ENCODE results near the gene UNC119.
A peak's percentile ranks its signal among the peaks of the same experiment; 100 is the strongest.

Gene UNC119

GRCh38 chr17:28519236-28519635 is 33.2 kb downstream of the UNC119 start:
- DNase-seq, result no peak

- DNase-seq, result no peak
Measured at GRCh38 chr17:28518578-28518977, 33.8 kb downstream of the UNC119 start.

DNA sequence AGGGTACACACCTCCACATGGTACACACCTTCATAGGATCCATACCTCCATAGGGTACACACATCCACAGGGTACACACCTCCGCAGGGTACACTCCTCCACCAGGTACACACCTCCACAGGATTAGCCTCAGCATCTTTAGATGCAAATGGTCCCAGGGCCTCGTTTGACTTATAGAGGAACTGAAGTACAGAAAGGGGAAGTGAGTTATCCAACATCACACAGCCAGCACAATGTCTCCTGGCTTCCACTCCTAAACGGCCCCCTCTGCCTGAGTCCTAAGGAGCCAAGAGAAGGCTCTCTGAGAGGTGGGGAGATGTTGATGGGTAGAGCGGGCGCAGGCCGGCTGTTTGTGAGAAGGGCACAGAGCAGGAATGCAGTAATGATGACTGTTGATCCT is 34.3 kb downstream of the UNC119 start:
- no peak for DNase-seq

DNA sequence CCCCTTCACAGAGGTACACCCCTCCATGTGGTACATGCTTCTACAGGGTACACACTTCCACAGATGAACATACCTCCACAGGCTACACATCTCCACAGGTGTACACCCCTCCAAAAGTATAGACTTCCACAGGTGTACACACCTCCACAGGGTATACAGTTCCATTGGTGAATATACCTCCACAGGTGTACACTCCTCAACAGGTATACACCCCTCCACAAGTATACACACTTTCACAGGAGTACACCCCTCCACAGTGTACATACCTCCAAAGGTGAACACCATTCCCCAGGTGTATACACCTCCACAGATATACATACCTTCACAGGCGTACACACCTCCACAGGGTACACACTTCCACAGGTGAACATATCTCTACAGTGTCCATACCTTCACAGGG is 36.9 kb downstream of the UNC119 start:
- DNase-seq, result no peak

- DNase-seq, result no peak
Measured at GRCh38 chr17:28514561-28515002, 37.8 kb downstream of the UNC119 start.

- no peak for DNase-seq
Measured at GRCh38 chr17:28513476-28513875, 38.9 kb downstream of the UNC119 start.

GRCh38 chr17:28511858-28512461 is 40.5 kb downstream of the UNC119 start:
- no peak for DNase-seq

DNA sequence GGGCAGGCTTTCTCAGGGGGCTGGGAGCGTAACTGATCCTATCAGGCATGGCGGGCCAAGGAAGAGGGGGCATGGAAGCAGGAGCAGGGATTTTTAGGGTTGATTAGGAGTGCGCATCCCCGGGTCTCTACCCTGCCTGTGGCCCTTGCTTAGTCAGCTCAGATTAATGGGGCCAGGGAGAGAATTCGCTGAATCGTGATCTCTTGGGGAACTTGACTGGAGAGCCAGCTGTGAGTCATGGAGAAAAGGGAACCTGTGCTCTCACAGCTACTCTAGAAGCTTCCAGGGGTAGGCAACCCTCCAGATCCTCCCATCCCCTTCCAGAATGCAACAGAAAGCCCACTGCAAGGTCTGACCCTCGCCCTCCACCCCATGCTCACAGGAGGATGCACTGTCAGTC is 42.6 kb downstream of the UNC119 start:
- no peak for DNase-seq

- DNase-seq, result no peak
Measured at GRCh38 chr17:28508211-28508724, 44.2 kb downstream of the UNC119 start.

GRCh38 chr17:28507567-28508203 is 44.7 kb downstream of the UNC119 start:
- DNase-seq, result no peak

- no peak for DNase-seq
Measured at GRCh38 chr17:28506763-28507487, 45.5 kb downstream of the UNC119 start.

- DNase-seq, result no peak
Measured at GRCh38 chr17:28505986-28506665, 46.3 kb downstream of the UNC119 start, which contains the start of gene FOXN1. TSS of gene FOXN1 (plus strand) at chr17:28506348. CDS start at chr17:28523970, 17,622 bp downstream.

DNA sequence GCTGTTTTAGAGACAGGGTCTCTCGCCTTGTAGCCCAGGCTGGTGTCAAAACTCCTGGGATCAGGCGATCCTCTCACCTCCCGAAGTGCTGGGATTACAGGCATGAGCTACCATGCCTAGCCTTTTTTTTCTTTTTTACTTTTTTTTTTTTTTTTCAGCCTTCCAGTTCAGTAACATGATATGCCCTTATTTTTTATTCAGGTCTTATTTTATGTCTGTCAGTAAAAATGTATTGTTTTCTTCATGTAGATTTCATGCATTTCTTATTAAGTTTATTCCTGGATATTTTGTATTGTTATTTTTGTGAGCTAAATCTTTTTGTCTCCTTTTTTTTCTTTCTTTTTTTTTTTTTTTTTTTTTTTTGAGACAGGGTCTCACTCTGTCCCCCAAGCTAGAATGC is 49.0 kb downstream of the UNC119 start:
- no peak for DNase-seq

- DNase-seq, result no peak
Measured at GRCh38 chr17:28501421-28502284, 50.8 kb downstream of the UNC119 start.

- DNase-seq, result no peak
Measured at GRCh38 chr17:28500712-28501379, 51.6 kb downstream of the UNC119 start.

- DNase-seq, result no peak
Measured at GRCh38 chr17:28499684-28500357, 52.6 kb downstream of the UNC119 start.

GRCh38 chr17:28499364-28499664 is 53.1 kb downstream of the UNC119 start:
- DNase-seq, result peak; percentile 47

GRCh38 chr17:28498652-28499363 is 53.6 kb downstream of the UNC119 start:
- DNase-seq, result no peak

DNA sequence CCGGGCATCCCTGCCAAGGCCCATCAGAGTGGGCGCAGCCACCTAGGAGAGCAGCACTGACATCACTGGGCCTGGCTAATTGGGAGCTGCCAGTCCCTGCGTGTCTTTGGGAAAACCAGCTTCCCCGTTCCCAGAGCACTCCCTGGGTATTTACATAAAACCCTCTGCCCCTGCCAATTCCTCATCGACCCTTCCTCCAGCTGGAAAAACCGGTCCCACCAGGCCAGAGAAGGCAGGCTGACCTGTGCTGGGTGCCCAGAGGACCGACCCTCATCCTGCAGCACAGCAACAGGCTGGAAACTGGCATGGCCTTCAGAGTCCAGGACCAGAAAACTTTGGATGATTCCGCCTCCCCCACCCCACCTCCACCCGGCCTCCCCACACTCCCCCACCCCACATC is 54.5 kb downstream of the UNC119 start:
- DNase-seq, result peak; percentile 29
